Astrocyte (in vitro differentiated cells and primary cell): Measurements from ENCODE around the gene THAP5. TPM values are rescaled to one million over a fixed set of nuclear protein-coding genes. Genes with fewer than 3 reads are reported as not detected.

Experiments used
- DNase-seq: peaks from one replicate; pipeline ENCODE4 v3.0.0-alpha.2; 2010; ENCODE audit warnings: low read depth
- FAIRE-seq: peaks from 2 replicates; lab custom pipeline; 2011; peaks lifted over from hg19 to GRCh38; lab: Jason Lieb, UNC
- H2AFZ ChIP-seq: 2 replicates; pipeline ENCODE4 v1.6.0; 2012; ENCODE audit warnings: low read depth, low read length, inconsistent platforms
- H3K27ac ChIP-seq: 2 replicates; pipeline ENCODE4 v1.5.1; 2011; ENCODE audit warnings: low read depth, low read length, inconsistent platforms
- H3K27me3 ChIP-seq: 2 replicates; pipeline ENCODE4 v1.6.0; 2011; ENCODE audit warnings: low read length, inconsistent platforms; ENCODE audit not compliant: insufficient read depth
- H3K36me3 ChIP-seq: 2 replicates; pipeline ENCODE4 v1.5.1; 2011; ENCODE audit warnings: low read length, inconsistent platforms; ENCODE audit not compliant: insufficient read depth
- H3K4me1 ChIP-seq: 2 replicates; pipeline ENCODE4 v1.5.1; 2011; ENCODE audit warnings: low read length, inconsistent platforms; ENCODE audit not compliant: insufficient read depth
- H3K4me2 ChIP-seq: 2 replicates; pipeline ENCODE4 v1.6.0; 2012; ENCODE audit warnings: low read length, inconsistent platforms
- H3K4me3 ChIP-seq: 2 replicates; pipeline ENCODE4 v1.5.1; 2011; ENCODE audit warnings: low read depth, mild to moderate bottlenecking, low read length, inconsistent platforms; ENCODE audit not compliant: insufficient read depth
- H3K79me2 ChIP-seq: 2 replicates; pipeline ENCODE4 v1.6.0; 2012; ENCODE audit warnings: mild to moderate bottlenecking, low read length, inconsistent platforms; ENCODE audit not compliant: insufficient read depth
- H3K9ac ChIP-seq: 2 replicates; pipeline ENCODE4 v1.6.0; 2012; ENCODE audit warnings: mild to moderate bottlenecking, low read length, inconsistent platforms
- H3K9me3 ChIP-seq: 2 replicates; pipeline ENCODE4 v1.5.1; 2012; ENCODE audit warnings: low read depth, mild to moderate bottlenecking, low read length, inconsistent platforms; ENCODE audit not compliant: insufficient read depth
- H4K20me1 ChIP-seq: 2 replicates; pipeline ENCODE4 v1.6.0; 2012; ENCODE audit warnings: low read length, inconsistent platforms; ENCODE audit not compliant: insufficient read depth
- H3K27ac Mint-ChIP-seq: one replicate; pipeline ENCODE4 v1.8.0; 2021; ENCODE audit warnings: mild to moderate bottlenecking, mixed read lengths; ENCODE audit not compliant: unreplicated experiment
- H3K27me3 Mint-ChIP-seq: one replicate; pipeline ENCODE4 v1.8.0; 2021; ENCODE audit warnings: low read depth, mixed read lengths; ENCODE audit not compliant: unreplicated experiment
- H3K36me3 Mint-ChIP-seq: one replicate; pipeline ENCODE4 v1.8.0; 2021; ENCODE audit warnings: low read depth, mixed read lengths; ENCODE audit not compliant: unreplicated experiment
- H3K4me1 Mint-ChIP-seq: one replicate; pipeline ENCODE4 v1.8.0; 2021; ENCODE audit warnings: low read depth, mixed read lengths; ENCODE audit not compliant: unreplicated experiment
- H3K4me3 Mint-ChIP-seq: one replicate; pipeline ENCODE4 v1.8.0; 2021; ENCODE audit warnings: mild to moderate bottlenecking, moderate library complexity, mixed read lengths; ENCODE audit not compliant: unreplicated experiment
- H3K9me3 Mint-ChIP-seq: one replicate; pipeline ENCODE4 v1.8.0; 2021; ENCODE audit warnings: mild to moderate bottlenecking, mixed read lengths; ENCODE audit not compliant: unreplicated experiment
- CTCF ChIP-seq: IDR thresholded peaks from 2 replicates; pipeline ENCODE4 v1.5.1; 2011; ENCODE audit warnings: low read depth, mild to moderate bottlenecking, inconsistent platforms, low read length, moderate library complexity; ENCODE audit not compliant: insufficient read depth
- EZH2 ChIP-seq: IDR thresholded peaks from 2 replicates; pipeline ENCODE4 v1.6.1; 2012; ENCODE audit warnings: mild to moderate bottlenecking, low read length, inconsistent platforms; ENCODE audit not compliant: insufficient read depth
- total RNA-seq: library from RNA; stranded (reverse); gene quantifications from 2 replicates; pipeline ENCODE4 v1.2.1, GENCODE V29; 2021

Gene THAP5
- total RNA-seq, 1 donor from 2014 or later, result 18.8 TPM

GRCh38 chr7:108611268-108611667 is 41.8 kb upstream of the THAP5 start:
- H3K27ac Mint-ChIP-seq, result no peak overlapping the region
- no peak for TF ChIP-seq EZH2
- no peak for TF ChIP-seq CTCF
- Histone ChIP-seq H4K20me1 (no peaks in the 10 kb centered on the region), H3K79me2 (no peaks in the 10 kb centered on the region), H3K4me3 (no peak overlapping the region), H3K36me3 (no peaks in the 10 kb centered on the region), H3K4me2 (no peak overlapping the region), H3K9ac (no peak overlapping the region), H3K9me3 (no peaks in the 10 kb centered on the region), H3K4me1 (no peaks in the 10 kb centered on the region), H3K27ac (no peak overlapping the region), H2AFZ (no peak overlapping the region), H3K27me3 (peaks cover 2% of the 10 kb centered on the region)
- no peaks in the 10 kb centered on the region for H3K36me3 Mint-ChIP-seq
- no peaks in the 10 kb centered on the region for H3K9me3 Mint-ChIP-seq
- FAIRE-seq, result no peak
- H3K27me3 Mint-ChIP-seq, result peaks cover 4% of the 10 kb centered on the region
- no peak overlapping the region for H3K4me3 Mint-ChIP-seq
- no peak for DNase-seq
- peaks cover 13% of the 10 kb centered on the region for H3K4me1 Mint-ChIP-seq

- DNase-seq, result no peak
- Histone ChIP-seq H3K27me3 (peaks cover 2% of the 10 kb centered on the region), H3K79me2 (no peaks in the 10 kb centered on the region), H4K20me1 (no peaks in the 10 kb centered on the region), H3K4me2 (no peak overlapping the region), H3K27ac (no peak overlapping the region), H3K9ac (no peak overlapping the region), H3K36me3 (no peaks in the 10 kb centered on the region), H3K4me3 (no peak overlapping the region), H3K9me3 (no peaks in the 10 kb centered on the region), H3K4me1 (no peaks in the 10 kb centered on the region), H2AFZ (no peak overlapping the region)
- FAIRE-seq, result no peak
- Mint-ChIP-seq H3K36me3 (no peaks in the 10 kb centered on the region), H3K4me1 (peaks cover 13% of the 10 kb centered on the region), H3K27ac (no peak overlapping the region), H3K27me3 (peaks cover 4% of the 10 kb centered on the region), H3K9me3 (no peaks in the 10 kb centered on the region), H3K4me3 (no peak overlapping the region)
- TF ChIP-seq CTCF (no peak), EZH2 (no peak)
These were observed 40.1 kb upstream of the THAP5 start for GRCh38 chr7:108609643-108610042.

- Histone ChIP-seq H3K27ac (no peak overlapping the region), H3K36me3 (no peaks in the 10 kb centered on the region), H4K20me1 (no peaks in the 10 kb centered on the region), H3K9me3 (no peaks in the 10 kb centered on the region), H3K9ac (no peak overlapping the region), H3K79me2 (no peaks in the 10 kb centered on the region), H3K27me3 (peaks cover 2% of the 10 kb centered on the region), H3K4me1 (no peaks in the 10 kb centered on the region), H3K4me3 (no peak overlapping the region), H2AFZ (no peak overlapping the region), H3K4me2 (no peak overlapping the region)
- Mint-ChIP-seq H3K27me3 (no peaks in the 10 kb centered on the region), H3K4me3 (no peak overlapping the region), H3K36me3 (no peaks in the 10 kb centered on the region), H3K9me3 (no peaks in the 10 kb centered on the region), H3K4me1 (peaks cover 2% of the 10 kb centered on the region), H3K27ac (no peak overlapping the region)
- FAIRE-seq (no peak), DNase-seq (no peak)
- TF ChIP-seq EZH2, result no peak
- TF ChIP-seq CTCF, result no peak
These were observed 36.2 kb upstream of the THAP5 start for GRCh38 chr7:108605559-108606201.
